Mesenchymal stem cell (in vitro differentiated cells and primary cell): ENCODE measurements around the gene LARGE2.
A peak's percentile ranks its signal among the peaks of the same experiment; 100 is the strongest.

Experiments
- DNase-seq: peaks from one replicate; pipeline ENCODE4 v3.0.0-alpha.2; 2013
- H2AFZ ChIP-seq: one replicate; pipeline ENCODE4 v1.6.1; 2013; ENCODE audit warnings: low read depth, mild to moderate bottlenecking, control low read depth, inconsistent platforms, low read length, moderate library complexity
- H2AK5ac ChIP-seq: 2 replicates; pipeline ENCODE4 v1.6.1; 2013; ENCODE audit warnings: low read length, moderate library complexity, mild to moderate bottlenecking, inconsistent platforms; ENCODE audit not compliant: severe bottlenecking
- H2BK120ac ChIP-seq: one replicate; pipeline ENCODE4 v1.6.1; 2013; ENCODE audit warnings: low read depth, mild to moderate bottlenecking, inconsistent platforms, low read length, moderate library complexity
- H2BK12ac ChIP-seq, 2 experiments: one replicate each; pipeline ENCODE4 v1.6.1; 2013; ENCODE audit warnings: inconsistent platforms in 2 of 2, low read length in 2 of 2, mild to moderate bottlenecking in 2 of 2, moderate library complexity in 2 of 2, control low read depth in 1 of 2
- H2BK15ac ChIP-seq: one replicate; pipeline ENCODE4 v1.6.1; 2013; ENCODE audit warnings: mild to moderate bottlenecking, low read depth, inconsistent platforms; ENCODE audit not compliant: poor library complexity, severe bottlenecking
- H2BK5ac ChIP-seq: 2 replicates; pipeline ENCODE4 v1.6.1; 2013; ENCODE audit warnings: low read depth, mild to moderate bottlenecking, low read length, control low read depth, inconsistent platforms; ENCODE audit not compliant: poor library complexity, severe bottlenecking
- H3K14ac ChIP-seq, 2 experiments: one replicate each; pipeline ENCODE4 v1.6.1; 2013; ENCODE audit warnings: inconsistent platforms in 2 of 2, low read length in 2 of 2, control low read depth in 1 of 2, mild to moderate bottlenecking in 1 of 2, moderate library complexity in 1 of 2
- H3K18ac ChIP-seq, 2 experiments: one replicate each; pipeline ENCODE4 v1.6.1; 2013; ENCODE audit warnings: inconsistent platforms in 2 of 2, low read length in 2 of 2, control low read depth in 1 of 2, low read depth in 1 of 2, mild to moderate bottlenecking in 1 of 2
- H3K23ac ChIP-seq, 2 experiments: one replicate each; pipeline ENCODE4 v1.6.1; 2013; ENCODE audit warnings: inconsistent platforms in 2 of 2, low read length in 2 of 2, mild to moderate bottlenecking in 2 of 2, moderate library complexity in 2 of 2, control low read depth in 1 of 2
- H3K27ac ChIP-seq: 2 replicates; pipeline ENCODE4 v1.5.1; 2013; ENCODE audit warnings: mild to moderate bottlenecking, moderate library complexity, low read length, control low read depth, inconsistent platforms; ENCODE audit not compliant: poor library complexity, severe bottlenecking
- H3K27me3 ChIP-seq, 2 experiments: 2 replicates each; pipeline versions ENCODE4 v1.6.1 to v1.7.0; 2013; ENCODE audit warnings: low read length in 2 of 2, mild to moderate bottlenecking in 2 of 2, moderate library complexity in 2 of 2, control low read depth in 1 of 2, inconsistent platforms in 1 of 2; ENCODE audit not compliant: control insufficient read depth in 1 of 2, insufficient read depth in 1 of 2
- H3K36me3 ChIP-seq, 2 experiments: 2 replicates each; pipeline versions ENCODE4 v1.6.1 to v1.7.0; 2013; ENCODE audit warnings: low read length in 2 of 2, control low read depth in 1 of 2, inconsistent platforms in 1 of 2, low read depth in 1 of 2, mild to moderate bottlenecking in 1 of 2; ENCODE audit not compliant: insufficient read depth in 2 of 2, control insufficient read depth in 1 of 2
- H3K4ac ChIP-seq, 2 experiments: one replicate each; pipeline ENCODE4 v1.6.1; 2013; ENCODE audit warnings: inconsistent platforms in 2 of 2, low read length in 2 of 2, mild to moderate bottlenecking in 2 of 2, moderate library complexity in 2 of 2, control low read depth in 1 of 2, low read depth in 1 of 2
- H3K4me1 ChIP-seq: 2 replicates; pipeline ENCODE4 v1.6.1; 2013; ENCODE audit warnings: low read depth, low read length, control low read depth; ENCODE audit not compliant: control insufficient read depth, insufficient read depth
- H3K4me2 ChIP-seq: 2 replicates; pipeline ENCODE4 v1.6.1; 2013; ENCODE audit warnings: low read length, mild to moderate bottlenecking, inconsistent platforms; ENCODE audit not compliant: poor library complexity, severe bottlenecking
- H3K4me3 ChIP-seq, 2 experiments: 2 replicates each; pipeline versions ENCODE4 v1.5.1 to v1.7.0; 2013; ENCODE audit warnings: low read length in 2 of 2, mild to moderate bottlenecking in 2 of 2, control low read depth in 1 of 2, low read depth in 1 of 2; ENCODE audit not compliant: insufficient read depth in 1 of 2
- H3K79me1 ChIP-seq: replicated peaks from 2 replicates; pipeline ENCODE4 v1.6.1; 2013; ENCODE audit warnings: mild to moderate bottlenecking, control low read depth, low read length, inconsistent platforms; ENCODE audit not compliant: poor library complexity, severe bottlenecking
- H3K9ac ChIP-seq: 2 replicates; pipeline ENCODE4 v1.7.0; 2013; ENCODE audit warnings: mild to moderate bottlenecking, low read length, moderate library complexity
- H3K9me3 ChIP-seq: 2 replicates; pipeline ENCODE4 v1.7.0; 2013; ENCODE audit warnings: mild to moderate bottlenecking, low read length; ENCODE audit not compliant: control insufficient read depth
- H4K8ac ChIP-seq: one replicate; pipeline ENCODE4 v1.6.1; 2013; ENCODE audit warnings: inconsistent platforms, mild to moderate bottlenecking, low read length, moderate library complexity
- H4K91ac ChIP-seq: one replicate; pipeline ENCODE4 v1.6.1; 2013; ENCODE audit warnings: mild to moderate bottlenecking, low read length, inconsistent platforms
- WGBS: methylation state at CpG from one replicate; pipeline ENCODE4 v1.1.7; 2013; ENCODE audit warnings: mixed read lengths; 5-methylcytosine and 5-hydroxymethylcytosine counted together

LARGE2 gene

DNA sequence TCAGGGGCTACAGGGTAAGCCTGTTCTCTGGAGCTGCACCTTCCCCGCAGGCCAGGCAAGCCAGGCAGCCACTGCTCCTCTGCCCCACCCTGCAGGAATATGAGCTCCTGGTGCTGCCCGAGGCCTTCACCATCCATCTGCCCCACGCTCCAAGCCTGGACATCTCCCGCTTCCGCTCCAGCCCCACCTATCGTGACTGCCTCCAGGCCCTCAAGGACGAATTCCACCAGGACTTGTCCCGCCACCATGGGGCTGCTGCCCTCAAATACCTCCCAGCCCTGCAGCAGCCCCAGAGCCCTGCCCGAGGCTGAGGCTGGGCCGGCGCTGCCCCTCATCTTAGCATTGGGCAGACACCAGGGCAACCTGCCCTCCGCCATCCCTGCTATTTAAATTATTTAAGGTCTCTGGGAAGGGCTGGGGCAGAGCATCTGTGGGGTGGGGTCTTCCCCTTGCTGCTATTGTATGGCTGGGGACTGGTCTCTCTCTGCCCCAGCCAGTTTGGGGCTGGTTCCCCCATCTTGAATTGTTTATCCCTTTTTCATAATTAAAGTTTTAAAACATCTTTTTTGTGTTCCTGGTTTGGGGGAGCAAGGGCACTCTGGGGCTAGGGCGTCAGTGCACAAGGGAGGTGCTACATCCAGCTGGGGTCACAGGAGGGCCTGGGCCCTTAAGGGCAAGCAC lies 6.2 kb downstream of the LARGE2 start:
- H2AFZ ChIP-seq: no peak overlapping the region
- H3K4me1 ChIP-seq: peaks cover 4% of the 10 kb centered on the region
- H3K14ac ChIP-seq: no peak overlapping the region
- no peak overlapping the region for H2AK5ac ChIP-seq
- no peak overlapping the region for H3K23ac ChIP-seq
- H2BK15ac ChIP-seq: no peak overlapping the region
- no peak overlapping the region for H3K18ac ChIP-seq
- 93% methylated on average over 10 of the region's 13 CpGs for WGBS
- no peak overlapping the region for H3K4ac ChIP-seq
- no peak overlapping the region for H4K91ac ChIP-seq
- H3K4me2 ChIP-seq: no peak overlapping the region
- H3K27me3 ChIP-seq: peaks cover 13 to 25% of the 10 kb centered on the region in 2 experiments
- H2BK12ac ChIP-seq: no peak overlapping the region
- H3K9ac ChIP-seq: no peak overlapping the region
- peaks cover 7% of the 10 kb centered on the region for H3K79me1 ChIP-seq
- H2BK5ac ChIP-seq: no peak overlapping the region
- H3K9me3 ChIP-seq: no peaks in the 10 kb centered on the region
- no peak overlapping the region for H3K4me3 ChIP-seq
- H3K27ac ChIP-seq: no peak overlapping the region
- no peak overlapping the region for H2BK120ac ChIP-seq
- DNase-seq: no peak
- H3K36me3 ChIP-seq: peaks cover 26 to 65% of the 10 kb centered on the region in 2 experiments
- no peak overlapping the region for H4K8ac ChIP-seq

DNA sequence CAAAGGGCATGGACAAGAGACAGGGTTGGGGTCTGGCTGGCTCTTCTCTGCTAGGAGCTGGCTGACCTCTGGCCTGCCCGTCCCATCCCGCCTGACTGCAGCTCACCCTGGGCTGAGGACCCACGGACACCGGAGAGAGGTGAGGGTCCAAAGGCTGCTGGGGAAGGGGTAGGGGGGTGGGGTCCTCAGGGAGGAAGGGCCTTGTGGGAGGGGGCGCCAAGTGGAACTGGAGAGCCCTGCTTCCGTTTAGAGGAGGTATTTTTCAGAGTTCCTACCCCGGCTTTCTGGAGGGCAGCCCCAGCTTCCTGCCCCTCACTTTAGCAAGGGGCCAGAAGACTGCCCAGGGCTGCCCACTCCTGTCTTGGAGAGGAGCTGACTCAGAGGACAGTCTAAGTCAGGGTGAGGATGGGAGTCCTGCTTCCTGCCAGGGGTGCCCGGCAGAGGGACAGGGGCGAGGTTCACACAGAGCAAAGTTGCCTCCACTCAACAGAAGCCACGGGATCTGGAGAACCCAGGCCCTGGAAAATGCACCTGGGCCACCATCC lies 7.1 kb downstream of the LARGE2 start:
- H2AFZ ChIP-seq: no peak overlapping the region
- H4K91ac ChIP-seq: no peak overlapping the region
- H3K4ac ChIP-seq: no peak overlapping the region
- H2BK5ac ChIP-seq: no peak overlapping the region
- no peak for DNase-seq
- no peak overlapping the region for H3K4me2 ChIP-seq
- no peak overlapping the region for H3K27ac ChIP-seq
- H2BK12ac ChIP-seq: no peak overlapping the region
- no peak overlapping the region for H3K18ac ChIP-seq
- H2AK5ac ChIP-seq: no peak overlapping the region
- H2BK120ac ChIP-seq: no peak overlapping the region
- no peak overlapping the region for H3K14ac ChIP-seq
- no peak overlapping the region for H4K8ac ChIP-seq
- peaks cover 8% of the 10 kb centered on the region for H3K79me1 ChIP-seq
- no peak overlapping the region for H3K23ac ChIP-seq
- peaks cover 35 to 73% of the 10 kb centered on the region in 2 experiments for H3K36me3 ChIP-seq
- H3K4me3 ChIP-seq: no peak overlapping the region
- H2BK15ac ChIP-seq: no peak overlapping the region
- WGBS: 89% methylated on average over 9 of the region's 10 CpGs
- H3K4me1 ChIP-seq: peaks cover 4% of the 10 kb centered on the region
- no peak overlapping the region for H3K9ac ChIP-seq
- no peaks in the 10 kb centered on the region for H3K9me3 ChIP-seq
- peaks cover 6 to 17% of the 10 kb centered on the region in 2 experiments for H3K27me3 ChIP-seq

DNA sequence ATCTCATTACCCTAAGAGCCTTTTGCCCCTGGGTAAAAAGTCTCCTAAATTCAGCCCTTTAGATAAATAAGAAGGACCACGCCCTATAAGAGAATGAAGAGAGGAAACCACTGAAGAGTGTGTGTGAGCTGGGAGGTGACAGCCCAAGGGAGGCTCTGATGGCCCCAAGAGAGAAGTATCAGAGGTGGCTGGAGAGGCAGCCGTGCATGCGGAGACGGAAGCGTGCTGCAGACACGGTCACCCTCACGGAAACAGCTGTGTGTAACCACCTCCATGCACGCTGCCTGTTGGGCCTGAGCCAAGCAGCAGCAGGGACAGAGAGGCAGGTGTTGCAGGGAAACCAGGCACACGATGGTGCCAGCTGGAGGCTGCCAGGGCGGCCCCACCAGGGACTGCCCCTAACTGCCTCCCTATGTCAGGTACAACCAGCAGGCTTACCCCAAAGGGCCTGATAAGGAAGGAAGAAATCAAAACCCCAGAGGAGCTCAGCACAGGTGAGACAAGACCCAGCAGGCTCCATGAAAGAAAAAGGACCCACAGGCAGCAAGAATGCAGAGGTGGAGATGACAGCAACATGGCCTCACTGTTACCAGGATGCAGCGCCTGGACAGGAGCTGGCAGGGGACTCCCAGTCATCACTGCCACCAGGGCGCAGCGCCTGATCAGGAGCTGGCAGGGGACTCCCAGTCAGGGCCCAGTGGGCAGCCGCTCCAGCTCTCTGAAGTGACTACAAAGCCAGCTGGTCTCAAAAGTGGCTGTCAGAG lies 7.8 kb downstream of the LARGE2 start:
- H3K36me3 ChIP-seq: peaks cover 41 to 80% of the 10 kb centered on the region in 2 experiments
- no peak overlapping the region for H2BK12ac ChIP-seq
- no peak overlapping the region for H3K4ac ChIP-seq
- no peak overlapping the region for H2AK5ac ChIP-seq
- H3K4me3 ChIP-seq: no peak overlapping the region
- peak overlapping the region; percentile 45 for H4K8ac ChIP-seq
- H3K27me3 ChIP-seq: peaks cover 0 to 15% of the 10 kb centered on the region in 2 experiments
- H3K14ac ChIP-seq: no peak overlapping the region
- H3K9ac ChIP-seq: no peak overlapping the region
- H3K27ac ChIP-seq: no peak overlapping the region
- no peak overlapping the region for H2BK15ac ChIP-seq
- no peak for DNase-seq
- no peak overlapping the region for H3K18ac ChIP-seq
- H3K23ac ChIP-seq: no peak overlapping the region
- no peak overlapping the region for H2BK120ac ChIP-seq
- no peak overlapping the region for H2BK5ac ChIP-seq
- no peak overlapping the region for H2AFZ ChIP-seq
- no peaks in the 10 kb centered on the region for H3K9me3 ChIP-seq
- WGBS: 95% methylated on average over 14 of the region's 14 CpGs
- H3K4me1 ChIP-seq: peaks cover 4% of the 10 kb centered on the region
- peaks cover 8% of the 10 kb centered on the region for H3K79me1 ChIP-seq
- H4K91ac ChIP-seq: no peak overlapping the region
- H3K4me2 ChIP-seq: no peak overlapping the region

DNA sequence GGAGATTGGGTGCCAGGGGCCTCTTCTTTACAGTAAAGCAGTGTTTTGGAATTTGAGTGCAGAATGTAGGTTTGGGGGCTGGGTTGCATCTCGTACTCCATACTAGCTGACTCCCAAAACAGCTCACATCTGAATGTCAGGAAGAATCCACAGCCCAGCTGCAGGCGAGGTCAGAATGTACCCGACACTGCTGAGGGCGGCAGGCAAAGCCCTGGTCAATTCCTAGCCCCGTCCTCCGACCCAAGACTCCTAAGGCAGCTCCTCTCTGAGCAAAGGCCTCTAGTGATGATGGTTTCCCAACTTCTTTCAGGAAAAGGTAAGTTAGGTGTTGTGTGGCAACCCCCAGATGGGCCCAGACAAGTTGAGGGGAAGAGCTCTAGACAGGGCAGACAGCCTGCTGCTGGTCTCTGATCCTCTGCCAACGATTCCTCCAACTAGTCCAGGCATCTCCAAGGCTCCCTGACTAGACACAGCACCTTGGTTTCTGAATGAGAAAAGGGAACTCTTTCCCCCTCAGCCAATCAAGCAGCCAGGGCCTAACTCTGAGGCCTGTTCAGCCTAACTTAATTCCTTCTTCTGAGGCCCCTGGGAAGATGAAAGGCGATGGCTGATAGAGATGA lies 8.6 kb downstream of the LARGE2 start:
- Histone ChIP-seq H3K18ac (no peak overlapping the region), H2BK5ac (no peak overlapping the region), H3K14ac (no peak overlapping the region), H2AK5ac (no peak overlapping the region), H3K9me3 (no peaks in the 10 kb centered on the region), H3K4ac (no peak overlapping the region), H2BK120ac (no peak overlapping the region), H2BK12ac (no peak overlapping the region), H3K27ac (no peak overlapping the region), H3K4me2 (no peak overlapping the region), H2AFZ (no peak overlapping the region), H2BK15ac (no peak overlapping the region), H3K9ac (peak overlapping the region; percentile 32), H3K36me3 (peaks cover 50 to 85% of the 10 kb centered on the region in 2 experiments), H3K79me1 (peaks cover 8% of the 10 kb centered on the region), H3K4me1 (peaks cover 4% of the 10 kb centered on the region), H3K27me3 (peaks cover 0 to 11% of the 10 kb centered on the region in 2 experiments), H3K23ac (no peak overlapping the region), H4K8ac (no peak overlapping the region), H4K91ac (no peak overlapping the region), H3K4me3 (peak overlapping the region in 1 of 2 experiments; percentile 15)
- no peak for DNase-seq
- WGBS: 87% methylated on average over 8 of the region's 8 CpGs
